GM21786 (cell line): ENCODE measurements around the gene ACADVL.

ENCODE experiments used
- ATAC-seq: cut with Tn5 transposase; IDR thresholded peaks from one replicate; pipeline ENCODE4 v1.9.1; 2021; ENCODE audit not compliant: unreplicated experiment

Gene ACADVL

GRCh38 chr17:7216242-7217112 lies 3.3 kb upstream of the ACADVL start:
- ATAC-seq: no peak

DNA sequence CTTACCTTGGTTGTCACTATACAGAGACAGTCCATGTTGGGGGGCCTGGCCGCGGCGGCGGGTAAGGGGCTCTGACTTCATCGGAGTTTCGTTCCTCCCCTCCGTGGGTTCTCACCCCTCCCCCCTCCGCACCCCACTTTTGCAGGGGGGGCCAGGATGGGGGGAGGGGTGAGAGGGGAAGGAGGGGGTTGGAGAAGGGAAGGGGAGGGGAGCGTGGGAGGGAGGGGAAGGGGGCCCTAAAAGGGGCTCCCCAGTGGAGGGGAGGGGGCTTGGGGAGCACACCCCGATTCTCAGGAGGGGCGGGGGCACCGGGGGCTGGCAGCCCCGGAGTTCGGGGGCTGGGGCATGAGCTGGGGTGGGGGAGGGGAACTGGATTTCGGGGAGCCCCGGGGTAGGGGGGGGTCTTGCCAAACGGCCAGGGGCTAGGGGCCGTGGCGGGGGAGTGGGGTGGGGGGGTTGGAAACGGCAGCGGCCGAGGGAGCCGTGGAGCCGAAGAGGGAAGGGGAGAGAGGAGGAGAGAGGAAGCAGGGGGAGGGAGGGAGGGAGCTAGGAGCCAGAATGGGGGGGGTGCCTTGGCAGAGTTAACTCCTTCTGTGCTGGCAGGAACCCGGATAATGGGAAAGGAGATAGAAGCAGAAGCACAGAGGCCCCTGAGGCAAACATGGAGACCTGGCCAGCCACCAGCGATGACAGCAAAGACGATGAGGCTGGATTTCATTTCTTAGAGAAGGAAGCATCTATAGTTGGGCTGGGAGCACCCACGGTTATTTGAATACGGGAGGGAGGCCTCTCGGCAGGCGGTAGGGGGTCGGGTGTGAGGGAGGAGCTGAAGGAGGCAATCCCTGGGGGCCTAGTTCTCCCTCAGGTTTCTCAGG lies 2.4 kb upstream of the ACADVL start:
- no peak for ATAC-seq

- no peak for ATAC-seq
Measured at GRCh38 chr17:7218166-7218565, 1.6 kb upstream of the ACADVL start.

DNA sequence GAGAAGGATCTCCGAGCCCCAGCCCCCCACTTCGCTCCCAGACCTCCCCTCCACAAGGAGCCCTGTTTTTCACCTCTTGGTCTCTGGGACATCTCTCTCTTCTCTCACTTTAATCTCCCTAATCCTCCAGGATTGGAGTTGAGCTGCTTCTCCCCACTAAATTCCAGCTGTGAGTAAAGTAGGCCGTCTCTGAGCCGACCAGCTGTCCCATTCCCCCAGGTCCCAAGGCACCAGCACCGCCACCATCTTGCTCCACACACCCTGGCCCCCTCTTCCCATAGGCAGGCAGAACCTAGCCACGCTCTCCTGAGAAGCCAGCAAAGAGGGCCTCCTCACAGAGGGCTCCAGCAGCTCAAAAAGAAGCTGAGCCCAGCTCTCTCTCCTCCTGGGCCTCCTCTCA lies 980 bp upstream of the ACADVL start:
- ATAC-seq: no peak

- ATAC-seq: no peak
Measured at GRCh38 chr17:7219229-7219811, 418 bp upstream of the ACADVL start.

DNA sequence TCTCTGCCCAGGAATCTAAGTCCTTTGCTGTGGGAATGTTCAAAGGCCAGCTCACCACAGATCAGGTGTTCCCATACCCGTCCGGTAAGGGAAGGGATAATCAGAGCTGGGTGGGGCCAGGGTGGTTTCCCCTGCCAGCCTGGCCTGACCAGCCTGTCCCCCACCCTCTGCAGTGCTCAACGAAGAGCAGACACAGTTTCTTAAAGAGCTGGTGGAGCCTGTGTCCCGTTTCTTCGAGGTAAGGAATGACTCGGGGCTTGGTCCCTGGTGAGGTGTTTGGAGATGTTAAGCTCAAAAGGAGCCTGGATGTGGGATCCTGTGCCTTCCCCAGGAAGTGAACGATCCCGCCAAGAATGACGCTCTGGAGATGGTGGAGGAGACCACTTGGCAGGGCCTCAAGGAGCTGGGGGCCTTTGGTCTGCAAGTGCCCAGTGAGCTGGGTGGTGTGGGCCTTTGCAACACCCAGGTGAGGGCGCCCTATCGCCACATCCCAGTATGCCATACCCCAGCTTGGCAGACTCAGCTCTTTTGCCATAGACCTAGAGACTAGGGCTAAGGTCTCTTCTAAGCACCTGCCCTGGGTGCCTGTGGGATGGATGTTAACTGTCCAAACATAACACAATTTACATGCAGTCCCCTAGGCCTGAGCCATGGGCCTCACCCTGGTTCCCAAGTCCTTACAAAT lies 997 bp downstream of the ACADVL start:
- no peak for ATAC-seq

DNA sequence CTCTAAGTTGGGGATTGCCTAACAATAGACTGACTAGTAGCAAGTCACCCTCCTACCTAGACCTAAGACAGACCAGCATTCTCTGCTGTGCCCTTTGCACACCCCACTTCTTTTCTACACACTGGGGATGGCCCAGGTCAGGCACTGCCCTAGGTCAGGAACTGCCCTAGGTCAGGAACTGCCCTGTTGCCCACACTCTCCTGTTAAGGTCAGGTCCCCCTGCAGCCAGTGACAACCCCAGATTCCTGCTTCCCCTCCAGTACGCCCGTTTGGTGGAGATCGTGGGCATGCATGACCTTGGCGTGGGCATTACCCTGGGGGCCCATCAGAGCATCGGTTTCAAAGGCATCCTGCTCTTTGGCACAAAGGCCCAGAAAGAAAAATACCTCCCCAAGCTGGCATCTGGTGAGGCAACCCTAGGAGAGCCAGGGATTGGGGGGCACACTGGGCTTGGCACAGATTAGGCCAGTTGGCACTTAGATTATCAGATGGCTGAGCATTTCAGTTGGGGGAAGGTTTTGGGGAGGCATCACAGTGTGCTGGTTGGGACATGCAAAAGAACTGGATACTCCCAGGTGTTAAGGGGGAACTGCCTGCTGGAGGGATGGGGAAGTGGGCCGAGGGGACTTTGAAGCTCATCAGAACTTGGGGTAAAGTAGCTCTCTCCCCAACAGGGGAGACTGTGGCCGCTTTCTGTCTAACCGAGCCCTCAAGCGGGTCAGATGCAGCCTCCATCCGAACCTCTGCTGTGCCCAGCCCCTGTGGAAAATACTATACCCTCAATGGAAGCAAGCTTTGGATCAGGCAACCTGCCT lies 1.7 kb downstream of the ACADVL start:
- no peak for ATAC-seq

GRCh38 chr17:7222093-7222971 lies 2.6 kb downstream of the ACADVL start:
- ATAC-seq: no peak

DNA sequence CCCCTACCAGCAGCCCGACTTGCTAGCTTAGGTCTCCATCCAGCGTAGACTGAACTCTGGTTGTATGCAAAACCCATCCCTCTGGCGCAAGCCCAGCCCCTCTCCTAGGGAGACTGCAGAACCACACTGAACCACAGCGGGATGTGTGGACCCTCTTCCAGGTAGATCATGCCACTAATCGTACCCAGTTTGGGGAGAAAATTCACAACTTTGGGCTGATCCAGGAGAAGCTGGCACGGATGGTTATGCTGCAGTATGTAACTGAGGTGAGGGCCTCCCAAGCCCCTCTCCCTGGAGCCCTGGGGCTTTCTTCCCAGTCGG lies 3.2 kb downstream of the ACADVL start:
- ATAC-seq: no peak

DNA sequence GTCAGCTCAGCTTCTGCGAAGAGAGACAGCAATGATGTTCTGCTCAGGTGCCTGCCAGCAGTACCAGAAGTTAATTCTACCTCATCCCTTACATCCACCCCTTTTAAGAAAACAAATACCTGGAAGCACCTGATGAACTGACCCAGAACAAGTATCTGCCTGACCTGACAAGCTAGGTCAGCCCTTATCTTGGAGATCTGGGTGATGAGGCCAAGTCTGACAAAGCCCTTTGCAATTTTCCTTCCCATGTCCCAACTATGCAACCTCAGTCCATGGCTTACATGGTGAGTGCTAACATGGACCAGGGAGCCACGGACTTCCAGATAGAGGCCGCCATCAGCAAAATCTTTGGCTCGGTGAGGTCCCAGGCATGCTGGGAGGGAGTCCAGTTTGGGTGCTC lies 3.6 kb downstream of the ACADVL start:
- no peak for ATAC-seq

DNA sequence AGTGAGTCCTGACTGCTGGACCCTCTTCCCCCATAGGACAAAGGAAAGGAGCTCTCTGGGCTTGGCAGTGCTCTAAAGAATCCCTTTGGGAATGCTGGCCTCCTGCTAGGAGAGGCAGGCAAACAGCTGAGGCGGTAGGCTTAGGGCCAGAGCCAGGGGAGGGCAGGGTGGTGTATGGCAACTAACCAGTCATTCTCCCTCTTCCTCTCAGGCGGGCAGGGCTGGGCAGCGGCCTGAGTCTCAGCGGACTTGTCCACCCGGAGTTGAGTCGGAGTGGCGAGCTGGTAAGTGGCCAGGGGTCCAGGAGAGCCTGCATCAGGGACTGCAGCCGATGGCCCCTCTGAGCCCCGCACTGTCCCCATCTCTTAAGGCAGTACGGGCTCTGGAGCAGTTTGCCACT lies 4.4 kb downstream of the ACADVL start:
- no peak for ATAC-seq

GRCh38 chr17:7224661-7225111 lies 4.9 kb downstream of the ACADVL start:
- ATAC-seq: no peak

- ATAC-seq: no peak
Measured at GRCh38 chr17:7225711-7226331, 6.1 kb downstream of the ACADVL start.

- ATAC-seq: no peak
Measured at GRCh38 chr17:7226721-7227710, 7.3 kb downstream of the ACADVL start.

DNA sequence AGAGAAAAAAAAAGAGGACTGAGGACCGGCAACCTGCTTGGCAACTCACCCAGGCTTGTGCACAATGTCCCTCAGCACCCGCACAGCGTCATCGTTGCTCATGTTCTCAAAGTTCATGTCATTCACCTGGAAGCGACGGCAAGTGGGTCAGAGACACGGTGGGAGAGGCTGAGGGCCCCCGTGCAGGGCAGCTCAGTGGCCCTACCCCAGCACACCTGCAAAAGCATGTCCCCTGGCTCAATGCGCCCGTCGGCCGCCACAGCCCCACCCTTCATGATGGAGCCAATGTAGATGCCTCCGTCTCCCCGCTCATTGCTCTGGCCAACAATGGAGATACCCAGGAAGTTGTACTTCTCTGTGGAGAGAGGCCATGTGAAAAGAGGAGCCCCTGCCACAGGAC lies 9.2 kb downstream of the ACADVL start:
- no peak for ATAC-seq

GRCh38 chr17:7229504-7229903 lies 9.8 kb downstream of the ACADVL start:
- ATAC-seq: no peak

GRCh38 chr17:7232114-7232513 lies 12.4 kb downstream of the ACADVL start:
- ATAC-seq: no peak

DNA sequence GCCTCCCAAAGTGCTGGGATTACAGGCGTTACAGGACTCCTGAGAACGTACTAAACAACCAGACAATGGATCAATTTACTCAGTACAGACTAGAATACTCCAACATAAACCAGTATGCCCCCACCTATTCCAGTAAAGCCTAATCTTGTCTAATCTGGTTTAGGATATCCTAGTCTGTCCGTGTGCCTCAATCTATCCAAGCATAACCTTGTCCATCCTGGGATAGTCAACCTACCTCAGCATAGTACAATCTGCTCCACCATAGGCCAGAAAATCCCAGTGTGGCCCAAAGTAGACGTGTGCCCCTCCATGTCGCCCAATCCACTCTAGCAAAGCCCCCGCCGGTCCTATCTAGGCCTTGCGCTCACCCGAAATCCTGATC lies 14.0 kb downstream of the ACADVL start:
- no peak for ATAC-seq
